ENCODE measurements around the gene ZYG11B.

GRCh38 chr1:52836035-52836434 is 109.8 kb downstream of the ZYG11B start:
- TF ChIP-seq POLR2A (IDR thresholded peaks at IDR 0.05) (no peak), CTCF (IDR thresholded peaks at IDR 0.05) (no peak), POLR2AphosphoS5 (IDR thresholded peaks at IDR 0.05) (no peak)
